GM12878 (cell line): ENCODE results near the gene RALGDS. TPM values are rescaled to one million over a fixed set of nuclear protein-coding genes. Genes with fewer than 3 reads are reported as not detected.

Source experiments
- ATAC-seq: fragments of 200-7000 bp; cut with Tn5 transposase; 3 replicates; pipeline ENCODE4 v1.9.1; 2020; ENCODE audit warnings: mild to moderate bottlenecking, moderate library complexity
- BruUV-seq: library from RNA; stranded (reverse); fragments of 400-500 nt; replicated peaks from 2 replicates; lab custom pipeline; 2021; lab: Mats Ljungman, UMichigan
- CTCF ChIA-PET: fragments of 300-600 bp; sonication (Branson Sonifier 250); formaldehyde crosslinking; extraction: SDS; loops from one replicate; lab custom pipeline; 2021; ENCODE audit warnings: inconsistent platforms; lab: Yijun Ruan, JAX
- POLR2A ChIA-PET: fragments of 350-600 bp; formaldehyde crosslinking; extraction: SDS; loops from one replicate; lab custom pipeline; 2021; ENCODE audit warnings: inconsistent platforms; lab: Charles Lee
- RAD21 ChIA-PET: fragments of 300-600 bp; sonication (Branson Sonifier 250); formaldehyde crosslinking; loops from one replicate; lab custom pipeline; 2023; ENCODE audit warnings: antibody characterized with exemption; ENCODE audit not compliant: unreplicated experiment; lab: Charles Lee
- SMC1A ChIA-PET: fragments of 300-600 bp; sonication (Branson Sonifier 250); formaldehyde crosslinking; loops from one replicate; lab custom pipeline; 2023; ENCODE audit not compliant: unreplicated experiment, uncharacterized antibody; lab: Charles Lee
- DNase-seq: peaks from one replicate; pipeline ENCODE4 v3.0.0-alpha.2; 2011; ENCODE audit warnings: low read depth, low spot score
- FAIRE-seq: peaks from 3 replicates; lab custom pipeline; 2011; peaks lifted over from hg19 to GRCh38; lab: Jason Lieb, UNC
- H2AFZ ChIP-seq: 2 replicates; pipeline ENCODE4 v1.6.0; 2011; ENCODE audit warnings: low read depth, low read length, control low read depth; ENCODE audit not compliant: control insufficient read depth
- H3K27ac ChIP-seq: 2 replicates; pipeline ENCODE4 v1.5.1; 2011; ENCODE audit warnings: control low read depth; ENCODE audit not compliant: control insufficient read depth, insufficient read depth
- H3K27me3 ChIP-seq, 2 experiments: replicated peaks in 1 of 2; 2 replicates each; pipeline versions ENCODE4 v1.6.0 to v1.6.1; 2011; ENCODE audit warnings: low read length in 1 of 2; ENCODE audit not compliant: control insufficient read depth in 2 of 2, insufficient read depth in 2 of 2
- H3K36me3 ChIP-seq, 2 experiments: 2 replicates each; pipeline ENCODE4 v1.5.1; 2011; ENCODE audit warnings: low read length in 1 of 2; ENCODE audit not compliant: control insufficient read depth in 2 of 2, insufficient read depth in 2 of 2
- H3K4me1 ChIP-seq: 2 replicates; pipeline ENCODE4 v1.6.1; 2011; ENCODE audit warnings: mild to moderate bottlenecking, low read length, moderate library complexity, mixed read lengths; ENCODE audit not compliant: control insufficient read depth, insufficient read depth
- H3K4me2 ChIP-seq: 2 replicates; pipeline ENCODE4 v1.6.0; 2011; ENCODE audit warnings: control low read depth; ENCODE audit not compliant: control insufficient read depth, insufficient read depth
- H3K4me3 ChIP-seq: fragments of 200-600 bp; sonication (generic); 2 replicates; pipeline ENCODE4 v1.5.1; 2016
- H3K79me2 ChIP-seq: 2 replicates; pipeline ENCODE4 v1.6.0; 2011; ENCODE audit warnings: low read length; ENCODE audit not compliant: control insufficient read depth, insufficient read depth
- H3K9ac ChIP-seq: 2 replicates; pipeline ENCODE4 v1.8.0; 2011; ENCODE audit warnings: low read length, control low read depth, mixed read lengths; ENCODE audit not compliant: control insufficient read depth, insufficient read depth
- H3K9me3 ChIP-seq: replicated peaks from 3 replicates; pipeline ENCODE4 v1.5.1; 2011; ENCODE audit warnings: mild to moderate bottlenecking, low read length; ENCODE audit not compliant: control insufficient read depth, insufficient read depth
- H4K20me1 ChIP-seq: 2 replicates; pipeline ENCODE4 v1.6.0; 2011; ENCODE audit not compliant: control insufficient read depth, insufficient read depth
- BCLAF1 ChIP-seq: fragments of 450-650 bp; IDR thresholded peaks from 2 replicates; pipeline ENCODE4 v1.6.1; 2017; ENCODE audit warnings: antibody characterized with exemption, mild to moderate bottlenecking, moderate library complexity
- CHD4 ChIP-seq: fragments of 200-600 bp; sonication (generic); IDR thresholded peaks from 2 replicates; pipeline ENCODE4 v1.6.1; 2016; ENCODE audit warnings: mild to moderate bottlenecking
- ELK1 ChIP-seq: IDR thresholded peaks from 2 replicates; pipeline ENCODE4 v1.6.1; 2012; ENCODE audit warnings: low read depth, low read length, improper control_type of control experiment
- ETV6 ChIP-seq, 2 experiments: fragments of 450-650 bp in 1 of 2; IDR thresholded peaks in 1 of 2; conservative IDR thresholded peaks in 1 of 2; 2 replicates each; pipeline ENCODE4 v1.6.1; 2014; ENCODE audit warnings: antibody characterized with exemption in 1 of 2, borderline replicate concordance in 1 of 2, low read depth in 1 of 2, mild to moderate bottlenecking in 1 of 2, moderate library complexity in 1 of 2
- KLF5 ChIP-seq: fragments of 450-650 bp; IDR thresholded peaks from 2 replicates; pipeline ENCODE4 v1.6.1; 2014; ENCODE audit warnings: mild to moderate bottlenecking; ENCODE audit not compliant: partially characterized antibody
- MEF2A ChIP-seq: IDR thresholded peaks from 2 replicates; pipeline ENCODE4 v1.6.1; 2011; ENCODE audit warnings: low read depth, mild to moderate bottlenecking, low read length, moderate library complexity; ENCODE audit not compliant: insufficient read depth
- MXI1 ChIP-seq: fragments of 150-350 bp; IDR thresholded peaks from 2 replicates; pipeline ENCODE4 v1.6.1; 2011; ENCODE audit warnings: low read depth, mild to moderate bottlenecking, inconsistent platforms, low read length, improper control_type of control experiment
- RELA ChIP-seq: fragments of 450-650 bp; IDR thresholded peaks from 2 replicates; pipeline ENCODE4 v1.8.0; 2014; ENCODE audit warnings: borderline replicate concordance; ENCODE audit not compliant: partially characterized antibody
- SKIL ChIP-seq: fragments of 450-650 bp; IDR thresholded peaks from 2 replicates; pipeline ENCODE4 v1.6.1; 2017; ENCODE audit warnings: mild to moderate bottlenecking, low read depth, inconsistent platforms; ENCODE audit not compliant: poor library complexity, severe bottlenecking
- SP1 ChIP-seq: IDR thresholded peaks from one replicate; pipeline ENCODE4 v1.6.1; 2011; ENCODE audit warnings: low read depth, low read length
- ZNF384 ChIP-seq: IDR thresholded peaks from 2 replicates; pipeline ENCODE4 v1.6.1; 2012; ENCODE audit warnings: low read depth, mild to moderate bottlenecking, low read length, improper control_type of control experiment, borderline replicate concordance
- ZSCAN29 ChIP-seq: fragments of 450-650 bp; IDR thresholded peaks from 2 replicates; pipeline ENCODE4 v1.6.1; 2017; ENCODE audit warnings: mild to moderate bottlenecking, moderate library complexity
- WGBS: methylation state at CpG from one replicate; pipeline ENCODE4 v1.1.6; 2016; ENCODE audit warnings: low lambda C conversion rate; ENCODE audit not compliant: insufficient replicate concordance, insufficient coverage; ENCODE audit errors: missing lambda C conversion rate; 5-methylcytosine and 5-hydroxymethylcytosine counted together
- in situ Hi-C: fragments of 300-500 bp; cut with MboI; formaldehyde crosslinking; loops from 9 replicates; pipeline ENCODE4 v1.14.3; 2018; ENCODE audit warnings: mixed read lengths
- intact Hi-C: fragments of 100-400 bp; cut with micrococcal nuclease; formaldehyde crosslinking; loops from one replicate; pipeline ENCODE4 v1.14.2; 2022; ENCODE audit not compliant: unreplicated experiment
- polyA plus RNA-seq, 11 experiments: library from polyadenylated mRNA; depleted of rRNA in 4 of 11; unstranded in 6 of 11; stranded (reverse) in 5 of 11; fragments of >200 nt; fragmentation: Nextera tagmentation in 4 of 11; fragmentation: Illumina TruSeq in 1 of 11; extraction: Ambion mirVana in 4 of 11; extraction: Trizol in 1 of 11; gene quantifications; 1 replicate in 1 of 11; 2 replicates in 10 of 11; pipeline versions ENCODE4 v1.2.1 to v1.2.3, GENCODE V29; 2011 to 2016; ENCODE audit warnings: inconsistent platforms in 2 of 11, missing spikeins in 2 of 11, low read depth in 1 of 11
- total RNA-seq, 4 experiments: library from RNA; depleted of rRNA in 3 of 4; stranded (reverse); fragments of >200 nt in 3 of 4; fragmentation: Illumina TruSeq in 1 of 4; extraction: Trizol in 1 of 4; gene quantifications; 2 replicates each; pipeline versions ENCODE4 v1.2.1 to v1.2.3, GENCODE V29; 2013 to 2021

Gene RALGDS
- total and polyA plus RNA-seq, 10 of the 15 experiments (the other 5 are each of a cell fraction or from before 2014, with no cell fraction given) = 1.3 to 48.6 (median 21.2) TPM

GRCh38 chr9:133133681-133134387 is 12.8 kb upstream of the RALGDS start (continued):
- TF ChIP-seq SKIL = peak; percentile 88

GRCh38 chr9:133132174-133132573 is 11.1 kb upstream of the RALGDS start:
- CTCF ChIA-PET = interaction anchor here (0.7 to 2.6 kb wide), 3 partner anchors 12 to 17 kb away, joined by 6 to 32 read pairs (median 9); no protein-coding TSS in a partner anchor
- no peak for ATAC-seq
- Histone ChIP-seq H4K20me1 (no peaks in the 10 kb centered on the region), H3K27me3 (no peaks in the 10 kb centered on the region), H3K9me3 (no peaks in the 10 kb centered on the region), H3K27ac (no peak overlapping the region; the same call in 1 of the 2 replicates), H3K36me3 (peaks cover 0 to 4% of the 10 kb centered on the region in 2 experiments; a peak in 3 of 4 replicates), H3K4me3 (no peak overlapping the region), H2AFZ (no peak overlapping the region), H3K4me2 (no peak overlapping the region), H3K4me1 (peaks cover 42% of the 10 kb centered on the region), H3K9ac (no peak overlapping the region; the same call in 1 of the 2 replicates), H3K79me2 (peaks cover 61% of the 10 kb centered on the region)
- in situ Hi-C loops (loop anchor here (25.0 kb wide), 1 partner anchor 1870 kb away; no protein-coding TSS in a partner anchor), intact Hi-C loops (no loop called here)
- POLR2A ChIA-PET = interaction anchor here (2.0 to 3.4 kb wide), 2 partner anchors 13 to 16 kb away, joined by 6 to 26 read pairs; no protein-coding TSS in a partner anchor
- no peak for DNase-seq
- no TSS peak for BruUV-seq
- WGBS = 79% methylated on average over 16 of the region's 16 CpGs
- RAD21 ChIA-PET = interaction anchor here (1.8 to 3.1 kb wide), 3 partner anchors 11 to 18 kb away, joined by 12 to 30 read pairs (median 24); no protein-coding TSS in a partner anchor
- no peak for FAIRE-seq
- SMC1A ChIA-PET = interaction anchor here (1.2 to 5.9 kb wide), 2 partner anchors 13 to 18 kb away, joined by 3 to 48 read pairs; no protein-coding TSS in a partner anchor
- TF ChIP-seq KLF5 (no peak), MEF2A (no peak), RELA (no peak), MXI1 (no peak), SP1 (no peak), BCLAF1 (no peak), ZSCAN29 (no peak), ELK1 (no peak), ETV6 (conservative IDR thresholded peaks at IDR 0.05 in 1 of 2, IDR thresholded peaks at IDR 0.05 in 1 of 2; ENCODE audit: borderline replicate concordance in 1 of 2, low read depth in 1 of 2) (no peak), ZNF384 (no peak), CHD4 (no peak)
